Caco-2 (cell line): ENCODE measurements around the gene UNC13C. TPM values are rescaled to one million over a fixed set of nuclear protein-coding genes. Genes with fewer than 3 reads are reported as not detected.

ENCODE experiments used
- BruUV-seq: library from RNA; stranded (reverse); fragments of 400-500 nt; replicated peaks from 2 replicates; lab custom pipeline; 2021; lab: Mats Ljungman, UMichigan
- CTCF ChIA-PET: fragments of 300-600 bp; sonication (Branson Sonifier 250); formaldehyde crosslinking; loops from one replicate; lab custom pipeline; 2022; ENCODE audit warnings: antibody characterized with exemption; lab: Charles Lee
- POLR2A ChIA-PET: fragments of 300-600 bp; sonication (Branson Sonifier 250); formaldehyde crosslinking; loops from one replicate; lab custom pipeline; 2022; ENCODE audit warnings: antibody characterized with exemption; lab: Charles Lee
- DNase-seq, 2 experiments: peaks; one replicate each; pipeline versions ENCODE4 v3.0.0 to v3.0.0-alpha.2; 2020 to 2022
- H3K27me3 ChIP-seq: replicated peaks from 2 replicates; pipeline ENCODE4 v1.6.0; 2011; ENCODE audit warnings: low read length; ENCODE audit not compliant: control insufficient read depth, insufficient read depth
- H3K36me3 ChIP-seq: 2 replicates; pipeline ENCODE4 v1.5.1; 2011; ENCODE audit warnings: low read length; ENCODE audit not compliant: control insufficient read depth, insufficient read depth
- H3K4me1 ChIP-seq: fragments of 250-450 bp; sonication (Bioruptor Pico); 2 replicates; pipeline ENCODE4 v1.5.1; 2020; ENCODE audit warnings: mild to moderate bottlenecking
- H3K4me3 ChIP-seq: 2 replicates; pipeline ENCODE4 v1.5.1; 2011; ENCODE audit warnings: low read depth, mild to moderate bottlenecking, control low read depth, low read length
- H3K9me3 ChIP-seq: fragments of 250-450 bp; sonication (Bioruptor Pico); 2 replicates; pipeline ENCODE4 v1.5.1; 2020; ENCODE audit warnings: mild to moderate bottlenecking, moderate library complexity
- H3K27ac Mint-ChIP-seq: one replicate; pipeline ENCODE4 v1.8.0; 2022; ENCODE audit warnings: mixed read lengths; ENCODE audit not compliant: unreplicated experiment
- H3K27me3 Mint-ChIP-seq: one replicate; pipeline ENCODE4 v1.8.0; 2022; ENCODE audit warnings: mixed read lengths; ENCODE audit not compliant: insufficient read depth, unreplicated experiment
- H3K36me3 Mint-ChIP-seq: one replicate; pipeline ENCODE4 v1.8.0; 2022; ENCODE audit warnings: mild to moderate bottlenecking, mixed read lengths; ENCODE audit not compliant: insufficient read depth, unreplicated experiment
- H3K4me1 Mint-ChIP-seq: one replicate; pipeline ENCODE4 v1.8.0; 2022; ENCODE audit warnings: low read depth, mixed read lengths; ENCODE audit not compliant: unreplicated experiment
- H3K4me3 Mint-ChIP-seq: one replicate; pipeline ENCODE4 v1.8.0; 2022; ENCODE audit warnings: mild to moderate bottlenecking, moderate library complexity, mixed read lengths; ENCODE audit not compliant: unreplicated experiment
- H3K9me3 Mint-ChIP-seq: one replicate; pipeline ENCODE4 v1.8.0; 2022; ENCODE audit warnings: mixed read lengths; ENCODE audit not compliant: unreplicated experiment
- CTCF ChIP-seq, 2 experiments: fragments of 200-600 bp in 1 of 2; IDR thresholded peaks; 1 replicate in 1 of 2; 2 replicates in 1 of 2; pipeline versions ENCODE4 v1.5.1 to v1.8.0; 2011 to 2022; ENCODE audit warnings: antibody characterized with exemption in 1 of 2, control low read depth in 1 of 2, inconsistent platforms in 1 of 2, low read depth in 1 of 2, low read length in 1 of 2, mild to moderate bottlenecking in 1 of 2, moderate library complexity in 1 of 2; ENCODE audit not compliant: insufficient read depth in 1 of 2, severe bottlenecking in 1 of 2, unreplicated experiment in 1 of 2
- intact Hi-C: fragments of 100-400 bp; cut with micrococcal nuclease; formaldehyde crosslinking; loops from one replicate; pipeline ENCODE4 v1.10.0; 2022; ENCODE audit not compliant: unreplicated experiment
- total RNA-seq: library from RNA; stranded (reverse); gene quantifications from 2 replicates; pipeline ENCODE4 v1.2.3, GENCODE V29; 2022

Gene UNC13C
- total RNA-seq, 1 experiment from 2014 or later: 2.9 TPM

GRCh38 chr15:54109014-54109413 lies 130.8 kb downstream of the UNC13C start:
- DNase-seq: no peak
- Mint-ChIP-seq H3K4me3 (no peak overlapping the region), H3K27me3 (no peaks in the 10 kb centered on the region), H3K9me3 (no peaks in the 10 kb centered on the region), H3K27ac (no peak overlapping the region), H3K4me1 (no peaks in the 10 kb centered on the region), H3K36me3 (no peaks in the 10 kb centered on the region)
- no peak overlapping the region for H3K4me3 ChIP-seq
- TF ChIP-seq CTCF (IDR thresholded peaks at IDR 0.05; ENCODE audit: insufficient read depth in 1 of 2, low read depth in 1 of 2, low read length in 1 of 2, severe bottlenecking in 1 of 2, unreplicated experiment in 1 of 2): no peak
- CTCF ChIA-PET: no interaction called here
- intact Hi-C loops: no loop called here
- H3K27me3 ChIP-seq: no peaks in the 10 kb centered on the region
- POLR2A ChIA-PET: no interaction called here
- no TSS peak for BruUV-seq
- no peaks in the 10 kb centered on the region for H3K4me1 ChIP-seq
- H3K36me3 ChIP-seq: no peaks in the 10 kb centered on the region
- no peaks in the 10 kb centered on the region for H3K9me3 ChIP-seq

- intact Hi-C loops: no loop called here
- Histone ChIP-seq H3K27me3 (no peaks in the 10 kb centered on the region), H3K36me3 (no peaks in the 10 kb centered on the region), H3K9me3 (no peaks in the 10 kb centered on the region), H3K4me3 (no peak overlapping the region), H3K4me1 (no peaks in the 10 kb centered on the region)
- Mint-ChIP-seq H3K4me3 (no peak overlapping the region), H3K36me3 (no peaks in the 10 kb centered on the region), H3K27me3 (no peaks in the 10 kb centered on the region), H3K4me1 (no peaks in the 10 kb centered on the region), H3K27ac (no peak overlapping the region), H3K9me3 (peaks cover 10% of the 10 kb centered on the region)
- TF ChIP-seq CTCF (IDR thresholded peaks at IDR 0.05; ENCODE audit: insufficient read depth in 1 of 2, low read depth in 1 of 2, low read length in 1 of 2, severe bottlenecking in 1 of 2, unreplicated experiment in 1 of 2): no peak
- CTCF ChIA-PET: no interaction called here
- no peak for DNase-seq
- POLR2A ChIA-PET: no interaction called here
- BruUV-seq: no TSS peak
These were observed 140.8 kb downstream of the UNC13C start for GRCh38 chr15:54119051-54119450.

GRCh38 chr15:54120949-54121463 lies 142.8 kb downstream of the UNC13C start:
- Mint-ChIP-seq H3K27me3 (no peaks in the 10 kb centered on the region), H3K27ac (no peak overlapping the region), H3K4me3 (no peak overlapping the region), H3K36me3 (no peaks in the 10 kb centered on the region), H3K9me3 (peaks cover 10% of the 10 kb centered on the region), H3K4me1 (no peaks in the 10 kb centered on the region)
- H3K27me3 ChIP-seq: no peaks in the 10 kb centered on the region
- CTCF ChIA-PET: no interaction called here
- intact Hi-C loops: no loop called here
- H3K9me3 ChIP-seq: no peaks in the 10 kb centered on the region
- no peaks in the 10 kb centered on the region for H3K4me1 ChIP-seq
- no peak overlapping the region for H3K4me3 ChIP-seq
- no peaks in the 10 kb centered on the region for H3K36me3 ChIP-seq
- TF ChIP-seq CTCF (IDR thresholded peaks at IDR 0.05; ENCODE audit: insufficient read depth in 1 of 2, low read depth in 1 of 2, low read length in 1 of 2, severe bottlenecking in 1 of 2, unreplicated experiment in 1 of 2): no peak
- BruUV-seq: no TSS peak
- no peak for DNase-seq
- POLR2A ChIA-PET: no interaction called here
